ENCODE measurements around the gene TBC1D26.
A peak's percentile ranks its signal among the peaks of the same experiment; 100 is the strongest.
"Not testable (repeated sequence)": the region's sequence is repeated elsewhere in the genome, so short reads cannot be mapped to it uniquely, and the experiment has no call there.

TBC1D26 gene

GRCh38 chr17:15731900-15732299, at the start of gene TBC1D26:
Gene TBC1D26, plus strand, starts transcription at chr17:15732283. Its CDS starts 3,066 bp downstream, at chr17:15735349.
- in situ Hi-C loops (cut with MboI; ENCODE audit: low pct_unique_long_range_greater_than_20kb, low sequenced_read_pairs, unreplicated experiment); DNase-seq (ENCODE audit: low spot score): not testable (repeated sequence)

- DNase-seq (ENCODE audit: low spot score); in situ Hi-C loops (cut with MboI; ENCODE audit: low pct_unique_long_range_greater_than_20kb, low sequenced_read_pairs, unreplicated experiment): not testable (repeated sequence)
Measured at GRCh38 chr17:15683135-15683534, 48.9 kb upstream of the TBC1D26 start.

GRCh38 chr17:15683824-15684478, 48.1 kb upstream of the TBC1D26 start, which contains the start of gene TRIM16:
Gene TRIM16, minus strand, starts transcription at chr17:15684311. Its CDS starts 32,702 bp downstream, at chr17:15651609.
- in situ Hi-C loops (cut with MboI; ENCODE audit: low pct_unique_long_range_greater_than_20kb, low sequenced_read_pairs, unreplicated experiment) = not testable (repeated sequence)
- DNase-seq (ENCODE audit: low spot score) = peak; percentile 51

GRCh38 chr17:15687494-15687893, 44.6 kb upstream of the TBC1D26 start:
- DNase-seq (ENCODE audit: low spot score); in situ Hi-C loops (cut with MboI; ENCODE audit: low pct_unique_long_range_greater_than_20kb, low sequenced_read_pairs, unreplicated experiment): not testable (repeated sequence)

- in situ Hi-C loops (cut with MboI; ENCODE audit: low pct_unique_long_range_greater_than_20kb, low sequenced_read_pairs, unreplicated experiment); DNase-seq (ENCODE audit: low spot score): not testable (repeated sequence)
Measured at GRCh38 chr17:15698967-15699366, 33.1 kb upstream of the TBC1D26 start.

GRCh38 chr17:15699413-15699924, 32.6 kb upstream of the TBC1D26 start, which contains the start of gene ZNF286A:
Gene ZNF286A, plus strand, starts transcription at chr17:15699752. Its CDS starts 578 bp downstream, at chr17:15700330.
- in situ Hi-C loops (cut with MboI; ENCODE audit: low pct_unique_long_range_greater_than_20kb, low sequenced_read_pairs, unreplicated experiment) = not testable (repeated sequence)

GRCh38 chr17:15699937-15700336, 32.1 kb upstream of the TBC1D26 start:
- in situ Hi-C loops (cut with MboI; ENCODE audit: low pct_unique_long_range_greater_than_20kb, low sequenced_read_pairs, unreplicated experiment); DNase-seq (ENCODE audit: low spot score): not testable (repeated sequence)

More at GRCh38 chr17:15699413-15699924, 32.6 kb upstream of the TBC1D26 start, which contains the start of gene ZNF286A:
- DNase-seq (ENCODE audit: low spot score) = peak; percentile 91

- DNase-seq (ENCODE audit: low spot score); in situ Hi-C loops (cut with MboI; ENCODE audit: low pct_unique_long_range_greater_than_20kb, low sequenced_read_pairs, unreplicated experiment): not testable (repeated sequence)
Measured at GRCh38 chr17:15704239-15704638, 27.8 kb upstream of the TBC1D26 start.

- in situ Hi-C loops (cut with MboI; ENCODE audit: low pct_unique_long_range_greater_than_20kb, low sequenced_read_pairs, unreplicated experiment); DNase-seq (ENCODE audit: low spot score): not testable (repeated sequence)
Measured at GRCh38 chr17:15704813-15705212, 27.3 kb upstream of the TBC1D26 start.

GRCh38 chr17:15708879-15709278, 23.2 kb upstream of the TBC1D26 start:
- in situ Hi-C loops (cut with MboI; ENCODE audit: low pct_unique_long_range_greater_than_20kb, low sequenced_read_pairs, unreplicated experiment); DNase-seq (ENCODE audit: low spot score): not testable (repeated sequence)

GRCh38 chr17:15716601-15717563, 15.2 kb upstream of the TBC1D26 start:
- DNase-seq (ENCODE audit: low spot score); in situ Hi-C loops (cut with MboI; ENCODE audit: low pct_unique_long_range_greater_than_20kb, low sequenced_read_pairs, unreplicated experiment): not testable (repeated sequence)

GRCh38 chr17:15730535-15730934, 1.5 kb upstream of the TBC1D26 start:
- DNase-seq (ENCODE audit: low spot score); in situ Hi-C loops (cut with MboI; ENCODE audit: low pct_unique_long_range_greater_than_20kb, low sequenced_read_pairs, unreplicated experiment): not testable (repeated sequence)

GRCh38 chr17:15733174-15733789, 1.2 kb downstream of the TBC1D26 start:
- DNase-seq (ENCODE audit: low spot score); in situ Hi-C loops (cut with MboI; ENCODE audit: low pct_unique_long_range_greater_than_20kb, low sequenced_read_pairs, unreplicated experiment): not testable (repeated sequence)

- in situ Hi-C loops (cut with MboI; ENCODE audit: low pct_unique_long_range_greater_than_20kb, low sequenced_read_pairs, unreplicated experiment); DNase-seq (ENCODE audit: low spot score): not testable (repeated sequence)
Measured at GRCh38 chr17:15736578-15736977, 4.5 kb downstream of the TBC1D26 start.

All from GM13977 (cell line).